NCI-H345 (cell line): Measurements from ENCODE around the gene AREG.

ENCODE experiments used
- DNase-seq: peaks from one replicate; lab custom pipeline; 2025; lab: John Stamatoyannopoulos, UW

The AREG gene

DNA sequence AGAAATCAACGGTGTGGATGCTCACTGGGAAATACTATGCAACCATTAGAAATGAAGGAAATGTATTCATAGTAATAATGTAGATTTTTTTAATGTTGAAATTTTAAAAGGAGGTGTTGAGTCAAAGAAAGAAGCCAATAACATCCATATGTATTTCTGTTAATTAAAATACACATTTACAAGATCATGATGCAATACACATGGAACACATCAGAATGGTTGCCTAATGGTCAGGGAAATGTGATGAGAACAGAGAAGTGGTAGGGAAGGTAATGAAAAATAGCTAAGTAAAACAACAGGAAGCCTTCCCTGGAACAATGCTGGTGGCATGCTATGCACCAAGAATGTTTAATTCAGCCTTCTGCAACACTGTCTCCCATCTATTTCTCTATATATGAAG lies 18.2 kb downstream of the AREG start:
- DNase-seq, result no peak

DNA sequence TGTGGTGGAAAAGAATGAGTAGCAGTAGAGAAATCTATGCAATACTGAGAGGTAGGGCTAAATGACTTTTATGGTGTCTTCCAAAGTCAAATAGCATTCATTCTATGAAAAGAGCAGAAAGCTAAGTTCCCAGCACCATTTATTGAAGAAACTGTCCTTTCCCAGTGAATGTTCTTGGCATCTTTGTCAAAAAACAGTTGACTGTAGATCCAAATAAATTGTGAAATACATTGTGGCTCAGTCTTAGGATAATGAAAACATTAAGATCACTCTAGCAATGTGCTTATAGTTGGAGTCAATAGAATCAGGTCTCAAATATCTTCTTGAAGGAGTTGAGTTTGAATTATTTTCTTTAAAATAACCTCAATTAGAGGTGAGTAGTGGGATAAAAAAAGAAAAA lies 19.4 kb downstream of the AREG start:
- no peak for DNase-seq

DNA sequence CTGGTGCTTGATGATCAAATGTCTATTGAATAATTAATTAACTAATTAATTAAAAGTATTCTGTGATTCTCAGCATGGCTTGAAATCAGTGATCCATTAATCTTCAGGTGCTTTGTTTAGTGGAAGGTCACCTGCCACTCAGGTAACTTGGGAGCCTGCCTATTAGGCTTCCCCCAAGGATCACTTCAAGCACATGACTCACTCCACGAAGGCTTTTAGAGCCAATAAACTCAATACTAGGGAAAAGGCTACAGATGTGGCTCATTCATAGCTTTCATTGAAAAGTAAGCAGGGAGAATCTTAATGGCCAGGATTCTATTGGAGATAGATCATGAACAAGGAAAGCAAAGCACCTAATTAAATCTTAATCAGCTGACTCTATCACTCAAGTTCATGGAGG lies 21.3 kb downstream of the AREG start:
- no peak for DNase-seq

DNA sequence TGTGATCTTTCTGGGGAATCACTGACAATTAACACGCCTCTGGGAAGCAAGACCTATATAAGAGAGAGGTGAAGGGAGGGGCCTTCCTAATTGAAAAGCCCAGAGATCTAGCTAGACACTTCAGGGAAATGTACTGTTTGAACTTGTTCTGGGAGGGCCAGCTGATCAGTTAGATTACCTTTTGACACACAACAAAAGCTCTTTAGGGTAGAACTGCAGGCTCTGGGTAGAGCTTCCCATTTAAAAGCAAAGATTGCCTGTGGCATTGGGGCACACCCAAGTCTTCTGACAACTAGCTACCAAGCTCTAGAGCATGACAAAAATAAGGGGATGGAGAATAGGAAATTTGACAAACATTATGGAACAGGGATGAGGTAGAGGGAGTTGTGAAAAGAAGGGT lies 26.3 kb downstream of the AREG start:
- no peak for DNase-seq

DNA sequence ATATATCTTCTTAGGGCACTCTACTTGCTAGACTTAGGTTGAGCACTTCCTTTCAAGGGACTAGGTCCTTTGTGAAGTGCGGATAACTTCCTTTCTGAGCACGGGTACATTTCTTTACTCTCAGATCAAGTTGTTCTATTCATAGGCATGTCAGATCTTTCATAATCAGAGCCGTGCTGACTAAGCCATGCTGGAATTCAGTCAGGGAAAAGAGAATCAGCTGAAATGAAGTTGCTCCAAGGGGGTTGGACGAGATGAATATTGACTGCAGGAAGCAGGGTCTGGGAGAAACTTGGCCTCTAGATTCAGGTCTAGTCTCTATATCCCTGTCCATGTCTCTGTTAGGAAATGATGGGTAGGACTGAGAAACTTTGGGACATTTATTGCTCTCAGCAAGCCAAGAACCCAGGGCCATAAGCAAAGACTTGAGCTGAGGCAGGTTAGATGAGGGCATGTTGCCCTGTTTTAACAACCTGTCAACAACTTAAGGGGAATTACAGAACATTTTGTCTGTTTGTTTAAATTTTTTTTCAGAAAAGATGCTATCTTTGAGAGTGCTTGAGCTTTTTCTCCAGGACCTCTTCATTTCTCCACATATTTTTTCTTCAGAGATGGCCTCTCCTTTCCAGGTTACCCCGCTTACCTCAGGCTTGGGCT lies 28.3 kb downstream of the AREG start:
- no peak for DNase-seq

DNA sequence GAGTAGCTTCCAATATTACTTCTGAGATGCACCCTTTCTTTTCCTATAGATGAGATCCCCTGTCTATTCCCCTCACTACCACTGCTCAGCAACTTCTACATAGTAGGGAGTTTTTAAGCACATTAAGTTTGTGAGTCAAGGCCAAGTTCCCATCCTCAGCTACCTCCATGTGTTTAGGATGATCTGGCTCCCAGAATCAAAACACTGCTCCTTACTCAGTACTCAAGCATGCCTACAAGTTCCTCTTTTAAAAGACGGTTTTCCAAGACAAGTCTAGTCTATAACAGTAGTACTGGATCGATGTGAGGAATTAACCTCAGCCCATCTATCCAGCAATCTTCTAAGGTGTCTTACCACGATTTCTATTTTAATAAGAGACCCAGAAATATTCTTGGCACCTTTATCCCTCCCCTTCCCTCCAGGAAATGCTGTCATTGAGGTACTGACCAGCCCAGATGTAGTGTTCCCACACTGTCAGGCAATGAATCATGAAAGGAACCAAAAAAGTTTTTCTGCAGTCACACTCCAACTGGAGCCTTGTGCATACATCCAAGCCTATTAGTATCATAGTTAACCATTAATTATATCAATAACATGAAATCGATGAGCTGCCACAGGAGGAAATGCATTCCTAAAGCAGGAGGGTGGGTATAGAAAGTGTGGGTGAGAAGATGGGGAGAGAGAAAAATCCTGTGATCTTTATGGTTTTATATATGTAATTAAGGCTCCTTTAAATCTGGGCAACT lies 29.6 kb downstream of the AREG start:
- DNase-seq, result no peak

DNA sequence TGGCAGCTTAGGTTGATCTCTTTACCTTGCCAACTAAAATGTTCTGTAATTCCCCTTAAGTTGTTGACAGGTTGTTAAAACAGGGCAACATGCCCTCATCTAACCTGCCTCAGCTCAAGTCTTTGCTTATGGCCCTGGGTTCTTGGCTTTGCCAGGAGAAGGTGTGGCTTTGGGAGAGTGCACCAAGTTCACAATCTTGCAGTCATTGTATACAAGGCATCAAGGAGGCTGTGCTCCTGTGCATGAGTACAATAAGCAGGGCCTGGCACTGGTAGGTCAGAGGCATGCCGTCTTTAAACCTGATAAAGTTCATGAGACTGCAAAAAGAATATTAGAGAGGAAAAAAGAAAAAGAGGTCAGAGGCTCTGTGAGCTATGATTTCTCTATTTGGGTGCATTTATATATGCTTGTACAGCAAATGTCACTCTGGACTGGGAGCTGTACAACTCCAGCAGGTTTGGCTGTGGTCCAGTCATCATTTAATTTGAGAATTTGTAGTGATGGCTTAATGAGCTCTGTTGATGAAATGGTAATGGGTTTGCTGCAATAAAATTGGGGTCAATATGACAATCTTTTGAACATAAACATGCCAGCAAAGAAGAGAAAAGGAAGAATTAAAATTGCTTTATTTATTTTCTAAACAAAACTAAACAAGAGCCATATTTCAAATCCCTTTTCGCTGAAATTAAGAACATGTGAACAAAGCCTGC lies 30.3 kb downstream of the AREG start:
- no peak for DNase-seq

DNA sequence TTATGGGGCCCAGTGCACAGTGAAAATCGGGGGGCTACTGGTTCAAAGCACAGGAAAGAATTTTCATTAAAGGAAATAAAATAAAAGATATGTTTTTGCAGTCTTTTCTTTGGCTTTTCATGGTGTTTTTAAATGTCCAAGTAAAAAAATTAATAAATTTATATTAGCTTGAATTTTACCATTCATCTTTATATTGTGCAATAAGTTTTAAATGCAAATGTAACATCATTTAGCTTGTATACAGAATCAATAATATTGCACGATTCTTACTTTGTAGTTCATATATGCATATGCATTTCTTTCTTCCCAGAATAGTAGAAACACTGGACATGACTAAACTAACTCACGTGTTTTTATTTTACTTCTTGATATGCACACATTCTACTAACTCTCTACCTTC lies 31.0 kb downstream of the AREG start:
- no peak for DNase-seq

DNA sequence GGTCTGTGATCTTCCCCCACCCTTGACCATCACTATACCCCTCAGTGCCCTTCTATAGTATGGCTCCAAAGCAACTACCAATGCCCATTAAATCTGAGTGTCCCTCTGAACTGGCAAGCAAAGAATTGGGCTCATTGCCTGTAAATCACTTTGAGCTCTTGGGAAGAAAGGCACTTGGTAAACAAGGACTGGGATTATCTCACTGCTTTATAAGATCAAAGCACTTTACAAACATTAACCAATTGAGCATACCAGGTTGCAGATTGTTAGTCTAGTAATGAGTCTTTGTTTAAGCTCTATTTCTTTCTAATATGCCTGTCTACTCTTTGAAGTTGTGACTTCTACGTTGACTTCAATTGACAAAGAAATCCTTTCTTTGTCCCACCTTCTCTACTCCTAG lies 34.1 kb downstream of the AREG start:
- no peak for DNase-seq

DNA sequence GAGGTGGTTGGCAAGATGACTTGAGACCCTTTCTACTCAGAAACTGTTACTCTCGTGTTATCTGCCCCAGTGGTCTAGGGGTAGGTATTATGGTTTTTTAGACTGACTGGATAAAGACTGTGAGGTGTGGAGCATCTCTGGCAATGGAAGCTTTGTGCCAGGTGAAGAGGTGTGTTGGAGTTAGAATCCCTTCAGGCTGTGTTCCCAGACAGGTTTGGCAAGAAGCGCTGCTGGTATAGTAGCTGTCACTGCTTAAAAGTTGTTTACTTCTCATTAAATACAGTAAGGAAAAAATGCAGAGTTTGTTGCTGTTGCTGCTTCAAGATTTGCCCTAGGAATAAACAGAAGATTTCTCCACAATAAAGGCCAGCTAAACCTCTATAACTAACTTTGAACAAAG lies 35.3 kb downstream of the AREG start:
- DNase-seq, result no peak

DNA sequence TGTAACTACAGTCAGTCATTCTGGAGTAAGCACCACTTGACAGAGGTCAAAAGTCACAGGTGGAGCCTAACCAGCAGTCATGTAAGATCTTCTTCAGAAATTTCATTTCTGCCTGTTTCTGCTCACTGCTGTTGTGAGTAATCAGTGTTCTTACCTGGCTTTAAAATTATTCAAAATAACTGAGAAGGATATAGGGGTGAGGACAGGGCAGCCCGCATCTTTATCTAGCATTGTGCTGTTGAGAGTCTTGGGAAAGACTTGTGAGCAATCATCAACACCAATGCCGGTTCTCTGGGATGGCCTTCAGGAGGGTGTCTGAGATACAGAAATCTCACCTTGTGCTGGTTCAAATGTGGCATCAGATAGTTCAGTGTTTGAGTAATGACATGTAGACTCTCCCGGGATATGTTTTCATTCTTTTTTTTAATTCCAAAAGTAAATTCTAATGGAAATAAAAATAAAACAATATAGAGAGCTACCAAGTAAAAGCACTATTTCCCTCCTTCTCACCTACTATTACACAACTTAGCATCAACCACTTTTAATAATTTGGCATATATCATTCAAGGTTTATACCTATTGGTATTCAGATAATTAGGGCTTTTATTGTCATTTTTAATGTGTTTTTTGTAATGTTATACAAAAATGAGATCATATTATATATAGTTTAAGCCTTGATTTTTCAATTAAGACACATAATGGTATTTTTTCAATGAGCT lies 37.1 kb downstream of the AREG start:
- DNase-seq, result no peak

DNA sequence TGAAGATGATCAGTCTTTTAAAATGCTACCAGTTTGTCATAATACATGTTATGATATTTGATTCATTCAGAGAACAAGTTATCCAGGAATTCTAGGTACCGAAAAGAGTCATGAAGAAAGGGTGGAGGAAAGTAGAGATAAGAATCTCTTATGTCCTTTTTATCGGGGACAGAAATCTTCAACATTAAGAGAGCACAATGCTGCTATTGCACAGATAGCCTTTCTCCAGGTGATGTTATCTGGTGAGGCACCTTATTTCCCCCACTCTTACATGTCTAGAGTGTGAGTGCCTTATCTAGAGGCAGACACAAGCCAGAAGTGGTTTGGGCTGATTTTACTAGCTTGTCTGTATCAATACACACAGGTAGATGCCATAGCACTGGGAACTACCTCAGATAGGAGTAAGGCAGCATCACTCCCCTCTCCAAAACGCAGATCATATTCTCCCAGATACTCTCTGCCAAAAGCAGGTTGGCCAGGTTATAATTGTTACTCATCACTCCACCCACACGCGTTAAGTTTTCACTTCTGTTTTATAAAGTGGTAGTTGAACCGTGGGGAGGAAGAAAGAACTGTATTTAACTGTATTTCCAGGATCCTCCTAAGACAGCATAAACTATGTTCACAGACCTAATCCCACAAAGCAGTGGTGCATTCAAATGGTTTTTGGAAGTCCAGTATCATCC lies 38.4 kb downstream of the AREG start:
- no peak for DNase-seq

DNA sequence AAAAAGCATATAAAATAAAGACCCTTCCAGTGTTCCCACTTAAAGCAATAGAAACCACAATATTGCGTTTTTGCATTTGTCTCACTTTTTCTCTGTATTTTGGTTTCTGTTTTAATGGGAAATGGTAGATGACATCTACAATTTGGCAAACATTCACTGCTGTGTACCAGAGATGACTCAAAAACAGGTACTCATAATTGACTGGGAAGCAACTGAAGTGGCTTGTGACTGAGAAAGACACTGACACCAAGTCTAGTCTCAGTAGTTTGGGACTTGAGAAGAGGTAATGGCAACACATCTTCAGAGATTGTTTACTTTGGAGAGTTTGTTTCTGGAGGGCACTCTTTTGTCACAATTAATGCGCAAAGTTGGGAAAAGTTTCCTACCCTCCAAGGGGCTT lies 42.0 kb downstream of the AREG start:
- DNase-seq, result no peak

DNA sequence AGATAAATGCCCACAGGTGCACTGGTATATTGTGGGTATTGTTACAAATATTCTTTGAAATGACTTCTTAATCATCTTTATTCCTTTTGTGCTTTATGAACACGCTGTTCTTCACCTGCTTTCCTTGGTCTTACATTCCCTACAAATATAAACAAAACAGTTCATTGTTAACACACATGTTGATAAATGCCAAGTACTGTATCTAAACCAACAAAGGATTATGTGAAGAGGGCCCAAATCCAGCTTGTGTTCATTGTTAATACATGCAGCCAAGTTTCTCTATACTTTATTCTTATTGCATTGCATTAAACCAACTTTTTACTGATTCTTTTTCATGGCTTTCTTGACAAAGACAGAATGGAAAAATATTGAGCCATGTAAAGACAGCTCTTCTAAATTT lies 42.8 kb downstream of the AREG start:
- peak; percentile 26 for DNase-seq

DNA sequence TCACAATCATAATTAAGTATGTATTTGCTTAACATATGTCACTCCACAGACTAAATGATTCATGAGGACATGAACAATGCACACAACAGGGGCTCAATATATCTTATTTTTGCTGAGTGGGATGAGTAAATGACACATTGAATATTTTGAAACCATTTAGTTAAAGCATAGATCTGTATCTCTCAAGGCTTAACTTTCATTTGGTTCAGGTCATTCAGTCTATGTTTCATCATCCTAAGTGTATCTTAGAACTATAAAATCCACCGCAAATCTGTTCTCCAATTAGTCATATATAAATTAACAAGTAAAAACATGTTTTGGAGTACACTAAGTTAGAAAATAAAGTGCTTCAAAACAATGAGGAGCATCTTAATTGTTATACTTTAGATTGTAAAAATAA lies 45.8 kb downstream of the AREG start:
- DNase-seq, result no peak

DNA sequence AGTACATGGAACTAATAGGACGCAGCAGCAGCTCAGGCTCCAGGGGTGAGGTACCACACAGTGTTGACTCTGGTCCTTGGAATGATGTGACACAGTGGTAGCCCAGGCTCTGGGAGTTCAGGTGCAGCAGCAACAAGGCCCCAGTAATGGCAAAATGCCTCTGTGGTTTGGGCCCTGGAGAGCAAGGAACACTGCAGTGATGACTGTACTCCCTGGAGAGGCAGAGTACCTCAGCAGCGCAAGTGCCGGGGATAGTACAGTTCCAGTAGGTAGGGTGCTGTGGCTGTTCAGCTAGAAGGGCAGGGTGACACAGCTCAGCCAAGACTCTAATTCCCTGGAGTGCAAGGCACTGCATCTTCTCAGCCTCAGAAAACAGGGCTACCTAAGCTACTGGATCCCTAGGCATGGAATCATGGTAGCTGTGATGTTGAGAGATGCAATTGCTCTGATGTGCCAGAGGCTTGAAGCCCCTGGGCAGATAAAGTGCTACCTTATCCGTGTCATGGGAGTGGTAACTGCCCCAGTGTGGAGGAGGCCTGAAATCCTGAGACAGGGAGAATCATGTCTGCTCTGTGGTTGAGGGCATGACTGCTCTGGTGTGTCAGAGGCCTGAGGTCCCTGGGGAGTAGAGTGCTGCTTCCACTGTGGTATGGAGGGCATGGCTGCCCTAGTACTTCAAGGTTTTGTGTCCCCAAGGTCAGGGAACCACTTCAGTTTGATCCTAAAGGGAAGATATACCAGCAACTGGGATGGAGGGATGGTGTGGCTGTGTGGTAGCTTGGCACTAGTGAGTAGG lies 55.2 kb downstream of the AREG start:
- DNase-seq, result no peak

DNA sequence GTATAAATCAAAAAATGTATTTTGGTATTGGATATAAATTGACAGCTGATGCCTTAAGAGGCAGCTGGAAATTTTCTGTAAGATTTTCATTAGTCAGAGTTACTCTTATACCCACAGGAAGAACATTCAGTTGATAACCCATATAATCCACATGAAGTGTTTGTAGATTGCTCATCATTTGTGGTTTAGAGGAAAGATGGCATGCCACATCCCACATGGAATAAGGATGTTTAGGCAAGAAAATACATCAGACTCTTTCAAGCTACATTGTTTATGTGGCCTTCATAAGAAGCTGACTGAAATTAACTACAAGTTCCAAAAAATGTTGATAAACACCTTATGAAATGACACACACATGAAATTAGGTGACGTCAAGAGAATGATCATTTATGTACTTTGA lies 56.6 kb downstream of the AREG start:
- DNase-seq, result no peak

DNA sequence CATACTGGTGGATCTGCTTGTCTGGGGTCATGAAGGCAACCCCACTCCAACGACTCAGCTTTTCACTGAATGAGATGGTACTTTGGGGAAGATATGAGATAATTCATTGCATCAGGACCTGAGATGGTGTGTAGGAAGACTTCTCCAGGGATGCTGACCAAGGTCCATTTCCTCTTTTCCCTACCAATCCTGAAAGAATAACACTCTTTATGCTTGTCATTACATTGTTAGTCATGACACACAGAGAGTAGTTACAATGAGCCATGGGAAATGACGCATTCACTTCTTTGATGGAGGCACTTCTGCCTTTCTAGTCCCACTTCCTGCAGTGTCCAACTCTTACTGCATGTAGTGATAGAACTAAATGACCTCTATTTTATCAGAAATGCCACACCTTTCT lies 58.6 kb downstream of the AREG start:
- DNase-seq, result no peak

DNA sequence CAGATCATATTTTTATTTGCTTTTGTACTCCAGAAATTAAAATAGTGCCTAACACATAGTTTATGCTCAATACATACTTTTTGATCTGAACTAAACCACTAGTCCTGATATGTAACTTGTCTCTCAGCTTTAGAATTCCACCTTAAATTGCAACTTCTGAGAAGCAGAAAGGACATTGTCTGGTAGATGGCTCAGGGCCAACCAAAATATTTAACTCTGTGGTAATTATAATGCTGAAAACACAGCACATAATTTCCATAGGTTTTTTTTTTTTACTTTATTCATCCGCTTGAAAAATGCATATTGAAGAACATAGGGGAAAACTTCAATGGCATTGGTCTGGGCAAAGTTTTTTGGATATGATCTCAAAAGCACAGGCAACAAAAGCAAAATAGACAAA lies 59.3 kb downstream of the AREG start:
- no peak for DNase-seq
